Left lung (tissue), 10 donors: ENCODE measurements around the gene IL5RA. TPM values are rescaled to one million over a fixed set of nuclear protein-coding genes. Genes with fewer than 3 reads are reported as not detected.

Experiments
- ATAC-seq: fragments of 200-7000 bp; cut with Tn5 transposase; one replicate; pipeline ENCODE4 v1.9.1; 2020; ENCODE audit warnings: moderate library complexity
- DNase-seq, 4 donors: peaks; one replicate each; pipeline ENCODE4 v3.0.0-alpha.2; 2013 to 2020
- H3K27ac ChIP-seq, 2 donors: fragments of 200-600 bp; sonication (generic) in 1 of 2; one replicate each; pipeline versions ENCODE4 v1.5.0 to v1.8.0; 2020 to 2021
- H3K27me3 ChIP-seq, 2 donors: fragments of 200-600 bp; sonication (generic) in 1 of 2; one replicate each; pipeline versions ENCODE4 v1.5.0 to v1.8.0; 2020 to 2021
- H3K36me3 ChIP-seq, 2 donors: fragments of 200-600 bp; sonication (generic) in 1 of 2; one replicate each; pipeline versions ENCODE4 v1.5.0 to v1.8.0; 2020 to 2021
- H3K4me1 ChIP-seq, 2 donors: fragments of 200-600 bp; one replicate each; pipeline ENCODE4 v1.8.0; 2021
- H3K4me3 ChIP-seq, 2 donors: fragments of 200-600 bp; sonication (generic) in 1 of 2; one replicate each; pipeline versions ENCODE4 v1.5.0 to v1.8.0; 2020 to 2021; ENCODE audit warnings: mild to moderate bottlenecking in 1 of 2
- H3K9me3 ChIP-seq, 2 donors: fragments of 200-600 bp; sonication (generic) in 1 of 2; one replicate each; pipeline versions ENCODE4 v1.5.0 to v1.8.0; 2020 to 2021
- intact Hi-C, 2 donors: fragments of 100-400 bp; cut with DNase I; formaldehyde crosslinking; loops; one replicate each; pipeline versions ENCODE4 v1.11.2 to v1.14.2; 2022
- polyA plus RNA-seq, 6 donors: library from polyadenylated mRNA; unstranded; fragments of 120-200 nt; gene quantifications; one replicate each; pipeline ENCODE4 v1.2.1, GENCODE V29; 2013; ENCODE audit not compliant: insufficient read length in 6 of 6
- total RNA-seq, 2 donors: library from RNA; stranded (reverse); fragmentation: NEBNext Ultra II Directional; extraction: Animal tissue kit (Norgen Biotek cat#: 25700); gene quantifications; one replicate each; pipeline ENCODE4 v1.2.1, GENCODE V29; 2021
- TF ChIP-seq, protein P1 (sequence below), 2 donors: fragments of 200-600 bp; sonication (generic) in 1 of 2; IDR thresholded peaks; one replicate each; pipeline versions ENCODE4 v1.5.0 to v1.8.0; 2021; ENCODE audit warnings: antibody characterized with exemption in 2 of 2
- donor health status: DM: no; HTN: yes; CAD: no.
- donor health status: DM: no; HTN: no; CAD: no.

IL5RA gene
- total and polyA plus RNA-seq, 8 donors, result 0.50 to 5.2 (median 2.9) TPM

DNA sequence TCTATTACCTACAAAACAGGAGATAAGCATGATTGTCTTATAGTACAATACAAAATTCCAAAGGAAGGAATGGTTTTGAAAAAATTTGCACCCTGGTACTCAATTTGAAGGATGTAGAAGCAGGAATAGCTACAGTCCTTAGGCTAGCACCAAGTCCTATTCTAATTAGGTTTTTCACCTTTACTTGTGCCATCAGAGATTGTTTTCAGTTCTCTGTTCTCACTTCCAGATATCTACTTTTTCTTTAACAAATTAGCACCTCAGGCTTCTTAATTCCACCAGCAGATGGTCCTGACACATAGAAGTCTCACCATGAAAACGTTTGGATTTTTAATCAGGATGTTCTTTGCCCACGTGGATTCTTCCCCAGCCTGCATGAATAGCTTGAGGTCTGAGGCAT is 43.8 kb downstream of the IL5RA start:
- no peaks in the 10 kb centered on the region for H3K4me1 ChIP-seq
- H3K9me3 ChIP-seq, result no peaks in the 10 kb centered on the region
- TF ChIP-seq, protein P1, sequence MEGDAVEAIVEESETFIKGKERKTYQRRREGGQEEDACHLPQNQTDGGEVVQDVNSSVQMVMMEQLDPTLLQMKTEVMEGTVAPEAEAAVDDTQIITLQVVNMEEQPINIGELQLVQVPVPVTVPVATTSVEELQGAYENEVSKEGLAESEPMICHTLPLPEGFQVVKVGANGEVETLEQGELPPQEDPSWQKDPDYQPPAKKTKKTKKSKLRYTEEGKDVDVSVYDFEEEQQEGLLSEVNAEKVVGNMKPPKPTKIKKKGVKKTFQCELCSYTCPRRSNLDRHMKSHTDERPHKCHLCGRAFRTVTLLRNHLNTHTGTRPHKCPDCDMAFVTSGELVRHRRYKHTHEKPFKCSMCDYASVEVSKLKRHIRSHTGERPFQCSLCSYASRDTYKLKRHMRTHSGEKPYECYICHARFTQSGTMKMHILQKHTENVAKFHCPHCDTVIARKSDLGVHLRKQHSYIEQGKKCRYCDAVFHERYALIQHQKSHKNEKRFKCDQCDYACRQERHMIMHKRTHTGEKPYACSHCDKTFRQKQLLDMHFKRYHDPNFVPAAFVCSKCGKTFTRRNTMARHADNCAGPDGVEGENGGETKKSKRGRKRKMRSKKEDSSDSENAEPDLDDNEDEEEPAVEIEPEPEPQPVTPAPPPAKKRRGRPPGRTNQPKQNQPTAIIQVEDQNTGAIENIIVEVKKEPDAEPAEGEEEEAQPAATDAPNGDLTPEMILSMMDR (IDR thresholded peaks at IDR 0.05), result no peak
- intact Hi-C loops, result no loop called here
- H3K4me3 ChIP-seq, result no peak overlapping the region
- H3K36me3 ChIP-seq, result no peaks in the 10 kb centered on the region
- H3K27ac ChIP-seq, result no peak overlapping the region
- ATAC-seq, result no peak
- no peak for DNase-seq
- no peaks in the 10 kb centered on the region for H3K27me3 ChIP-seq

- H3K4me3 ChIP-seq, result no peak overlapping the region
- H3K27me3 ChIP-seq, result no peaks in the 10 kb centered on the region
- TF ChIP-seq, protein P1 (IDR thresholded peaks at IDR 0.05), result no peak
- no peak overlapping the region for H3K27ac ChIP-seq
- H3K4me1 ChIP-seq, result no peaks in the 10 kb centered on the region
- DNase-seq (no peak), ATAC-seq (peak; percentile 64)
- H3K9me3 ChIP-seq, result no peaks in the 10 kb centered on the region
- intact Hi-C loops, result no loop called here
- H3K36me3 ChIP-seq, result no peaks in the 10 kb centered on the region
These were observed 44.3 kb downstream of the IL5RA start for GRCh38 chr3:3065876-3066275.

GRCh38 chr3:3064297-3064696 is 45.9 kb downstream of the IL5RA start:
- Histone ChIP-seq H3K27ac (no peak overlapping the region), H3K4me1 (no peaks in the 10 kb centered on the region), H3K36me3 (no peaks in the 10 kb centered on the region), H3K27me3 (no peaks in the 10 kb centered on the region), H3K9me3 (no peaks in the 10 kb centered on the region), H3K4me3 (no peak overlapping the region)
- DNase-seq (peak in 1 of 4 donors; percentile 20), ATAC-seq (no peak)
- intact Hi-C loops, result no loop called here
- TF ChIP-seq, protein P1 (IDR thresholded peaks at IDR 0.05), result no peak

GRCh38 chr3:3059645-3060044 is 50.5 kb downstream of the IL5RA start:
- TF ChIP-seq, protein P1 (IDR thresholded peaks at IDR 0.05), result no peak
- Histone ChIP-seq H3K4me3 (no peak overlapping the region), H3K9me3 (no peaks in the 10 kb centered on the region), H3K36me3 (no peaks in the 10 kb centered on the region), H3K27ac (no peak overlapping the region), H3K27me3 (no peaks in the 10 kb centered on the region), H3K4me1 (no peaks in the 10 kb centered on the region)
- DNase-seq (peak in 1 of 4 donors; percentile 26), ATAC-seq (peak; percentile 75)
- intact Hi-C loops, result no loop called here

- intact Hi-C loops, result no loop called here
- H3K36me3 ChIP-seq, result no peaks in the 10 kb centered on the region
- ATAC-seq (no peak), DNase-seq (no peak)
- no peaks in the 10 kb centered on the region for H3K27me3 ChIP-seq
- H3K9me3 ChIP-seq, result no peaks in the 10 kb centered on the region
- no peak overlapping the region for H3K27ac ChIP-seq
- no peak overlapping the region for H3K4me3 ChIP-seq
- H3K4me1 ChIP-seq, result no peaks in the 10 kb centered on the region
- TF ChIP-seq, protein P1 (IDR thresholded peaks at IDR 0.05), result no peak
These were observed 56.2 kb downstream of the IL5RA start for GRCh38 chr3:3053974-3054373.
